Measurements from ENCODE around the gene CNN3.

GRCh38 chr1:94899756-94900155 is 27.2 kb downstream of the CNN3 start:
- TF ChIP-seq CTCF (IDR thresholded peaks at IDR 0.05), result no peak
- no peak for TF ChIP-seq POLR2A (IDR thresholded peaks at IDR 0.05)
